MM.1S (cell line): ENCODE data around the gene EIPR1.

ENCODE experiments used
- DNase-seq: peaks from one replicate; pipeline ENCODE4 v3.0.0-alpha.2; 2015
- H2AFZ ChIP-seq: fragments of 300-600 bp; sonication (generic); 2 replicates; pipeline ENCODE4 v1.6.0; 2016; ENCODE audit warnings: antibody characterized with exemption, low read length
- H3F3A ChIP-seq: fragments of 300-600 bp; sonication (generic); 2 replicates; pipeline ENCODE4 v1.6.1; 2016; ENCODE audit warnings: mild to moderate bottlenecking, antibody characterized with exemption, low read length, moderate library complexity, mixed read lengths; ENCODE audit not compliant: insufficient read depth
- H3K27ac ChIP-seq: fragments of 300-600 bp; sonication (generic); 2 replicates; pipeline ENCODE4 v1.5.1; 2016; ENCODE audit warnings: mild to moderate bottlenecking, low read length
- H3K27me3 ChIP-seq: fragments of 300-600 bp; sonication (generic); replicated peaks from 2 replicates; pipeline ENCODE4 v1.6.0; 2016; ENCODE audit warnings: low read length; ENCODE audit not compliant: insufficient read depth
- H3K36me3 ChIP-seq: fragments of 300-600 bp; sonication (generic); replicated peaks from 2 replicates; pipeline ENCODE4 v1.6.1; 2016; ENCODE audit warnings: mild to moderate bottlenecking, low read length, mixed read lengths; ENCODE audit not compliant: insufficient read depth
- H3K4me1 ChIP-seq: fragments of 300-600 bp; sonication (generic); 2 replicates; pipeline ENCODE4 v1.6.1; 2016; ENCODE audit warnings: low read length, mixed read lengths
- H3K4me2 ChIP-seq: fragments of 300-600 bp; sonication (generic); 2 replicates; pipeline ENCODE4 v1.6.0; 2016; ENCODE audit warnings: low read depth, low read length
- H3K4me3 ChIP-seq: fragments of 300-600 bp; sonication (generic); 2 replicates; pipeline ENCODE4 v1.5.1; 2016; ENCODE audit warnings: low read length, mixed read lengths
- H3K79me2 ChIP-seq: fragments of 300-600 bp; sonication (generic); 2 replicates; pipeline ENCODE4 v1.6.1; 2016; ENCODE audit warnings: mixed run types, low read length, mixed read lengths
- H3K9ac ChIP-seq: fragments of 300-600 bp; sonication (generic); 2 replicates; pipeline ENCODE4 v1.6.1; 2016; ENCODE audit warnings: low read length, mixed read lengths
- H3K9me2 ChIP-seq: fragments of 300-600 bp; sonication (generic); replicated peaks from 2 replicates; pipeline ENCODE4 v1.6.1; 2016; ENCODE audit warnings: mild to moderate bottlenecking, low read length, mixed read lengths; ENCODE audit not compliant: insufficient read depth
- H3K9me3 ChIP-seq: fragments of 300-600 bp; sonication (generic); replicated peaks from 2 replicates; pipeline ENCODE4 v1.6.1; 2016; ENCODE audit warnings: mild to moderate bottlenecking, low read length, mixed read lengths; ENCODE audit not compliant: insufficient read depth
- H4K20me1 ChIP-seq: fragments of 300-600 bp; sonication (generic); 2 replicates; pipeline ENCODE4 v1.6.1; 2016; ENCODE audit warnings: mild to moderate bottlenecking, low read length, moderate library complexity, mixed read lengths; ENCODE audit not compliant: insufficient read depth
- EZH2 ChIP-seq: fragments of 300-600 bp; sonication (generic); optimal IDR thresholded peaks from 2 replicates; pipeline ENCODE3; 2017; ENCODE audit warnings: low read depth, mild to moderate bottlenecking, antibody characterized with exemption, low read length, mixed read lengths
- EZH2phosphoT487 ChIP-seq: fragments of 300-600 bp; sonication (generic); IDR thresholded peaks from 2 replicates; pipeline ENCODE4 v1.6.1; 2018; ENCODE audit warnings: antibody characterized with exemption, low read length
- TF ChIP-seq, protein P1 (sequence below): fragments of 300-600 bp; sonication (generic); IDR thresholded peaks from 2 replicates; pipeline ENCODE4 v1.5.1; 2016; ENCODE audit warnings: antibody characterized with exemption, low read length, mixed read lengths

The EIPR1 gene

DNA sequence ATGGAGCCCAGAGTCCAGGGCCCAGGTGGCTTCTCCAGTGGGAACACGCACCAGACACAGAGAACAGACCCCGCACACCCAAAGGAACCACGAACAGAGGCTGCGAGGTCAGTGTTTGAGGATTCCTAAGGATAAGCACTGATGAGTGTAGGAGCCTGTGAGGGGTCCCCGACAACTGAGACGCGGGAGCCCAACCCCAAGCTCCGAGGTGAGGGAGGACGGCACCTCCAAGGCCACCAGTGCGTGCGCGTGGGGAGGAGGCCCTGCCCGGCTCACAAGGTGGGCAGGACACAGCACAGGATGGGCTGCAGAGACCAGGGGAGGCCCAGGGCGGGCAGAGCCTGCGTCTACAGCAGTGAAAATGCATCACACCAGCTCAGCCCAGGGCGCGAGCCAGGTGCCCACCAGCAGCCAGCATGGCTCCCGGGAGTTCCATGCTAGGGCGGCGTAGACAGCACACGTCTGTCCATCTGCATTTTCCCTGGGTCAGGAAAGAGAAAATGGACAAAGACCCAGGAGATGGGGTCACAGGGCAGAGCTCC lies 189.1 kb downstream of the EIPR1 start:
- H3K4me3 ChIP-seq = no peak overlapping the region
- TF ChIP-seq EZH2phosphoT487 (no peak), EZH2 (no peak)
- TF ChIP-seq, protein P1, sequence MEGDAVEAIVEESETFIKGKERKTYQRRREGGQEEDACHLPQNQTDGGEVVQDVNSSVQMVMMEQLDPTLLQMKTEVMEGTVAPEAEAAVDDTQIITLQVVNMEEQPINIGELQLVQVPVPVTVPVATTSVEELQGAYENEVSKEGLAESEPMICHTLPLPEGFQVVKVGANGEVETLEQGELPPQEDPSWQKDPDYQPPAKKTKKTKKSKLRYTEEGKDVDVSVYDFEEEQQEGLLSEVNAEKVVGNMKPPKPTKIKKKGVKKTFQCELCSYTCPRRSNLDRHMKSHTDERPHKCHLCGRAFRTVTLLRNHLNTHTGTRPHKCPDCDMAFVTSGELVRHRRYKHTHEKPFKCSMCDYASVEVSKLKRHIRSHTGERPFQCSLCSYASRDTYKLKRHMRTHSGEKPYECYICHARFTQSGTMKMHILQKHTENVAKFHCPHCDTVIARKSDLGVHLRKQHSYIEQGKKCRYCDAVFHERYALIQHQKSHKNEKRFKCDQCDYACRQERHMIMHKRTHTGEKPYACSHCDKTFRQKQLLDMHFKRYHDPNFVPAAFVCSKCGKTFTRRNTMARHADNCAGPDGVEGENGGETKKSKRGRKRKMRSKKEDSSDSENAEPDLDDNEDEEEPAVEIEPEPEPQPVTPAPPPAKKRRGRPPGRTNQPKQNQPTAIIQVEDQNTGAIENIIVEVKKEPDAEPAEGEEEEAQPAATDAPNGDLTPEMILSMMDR = no peak
- no peak overlapping the region for H2AFZ ChIP-seq
- H3K9me2 ChIP-seq = no peaks in the 10 kb centered on the region
- no peaks in the 10 kb centered on the region for H3F3A ChIP-seq
- no peaks in the 10 kb centered on the region for H3K27me3 ChIP-seq
- H3K9me3 ChIP-seq = no peaks in the 10 kb centered on the region
- H3K9ac ChIP-seq = no peak overlapping the region
- H3K4me1 ChIP-seq = no peaks in the 10 kb centered on the region
- H3K36me3 ChIP-seq = no peaks in the 10 kb centered on the region
- no peak overlapping the region for H3K4me2 ChIP-seq
- H3K27ac ChIP-seq = no peak overlapping the region
- H3K79me2 ChIP-seq = no peaks in the 10 kb centered on the region
- no peaks in the 10 kb centered on the region for H4K20me1 ChIP-seq
- no peak for DNase-seq

DNA sequence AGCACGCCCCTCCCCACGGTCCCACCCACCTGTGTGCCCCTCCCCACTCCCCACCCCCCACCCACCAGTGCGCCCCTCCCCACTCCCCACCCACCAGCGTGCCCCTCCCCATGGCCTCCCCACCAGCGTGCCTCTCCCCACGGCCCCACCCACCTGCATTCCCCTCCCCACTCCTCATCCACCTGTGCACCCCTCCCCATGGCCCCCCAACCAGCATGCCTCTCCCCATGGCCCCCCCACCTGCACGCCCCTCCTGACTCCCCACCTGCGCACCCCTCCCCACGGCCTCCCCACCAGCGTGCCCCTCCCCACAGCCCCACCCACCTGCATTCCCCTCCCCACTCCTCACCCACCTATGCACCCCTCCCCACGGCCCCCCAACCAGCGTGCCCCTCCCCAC lies 190.2 kb downstream of the EIPR1 start:
- Histone ChIP-seq H3K36me3 (no peaks in the 10 kb centered on the region), H3F3A (no peaks in the 10 kb centered on the region), H3K27ac (no peak overlapping the region), H3K9me2 (no peaks in the 10 kb centered on the region), H4K20me1 (no peaks in the 10 kb centered on the region), H3K9me3 (no peaks in the 10 kb centered on the region), H2AFZ (no peak overlapping the region), H3K4me1 (no peaks in the 10 kb centered on the region), H3K79me2 (no peaks in the 10 kb centered on the region), H3K9ac (no peak overlapping the region), H3K27me3 (no peaks in the 10 kb centered on the region), H3K4me3 (no peak overlapping the region), H3K4me2 (no peak overlapping the region)
- TF ChIP-seq EZH2phosphoT487 = no peak
- no peak for TF ChIP-seq EZH2
- TF ChIP-seq, protein P1 = no peak
- DNase-seq = no peak

DNA sequence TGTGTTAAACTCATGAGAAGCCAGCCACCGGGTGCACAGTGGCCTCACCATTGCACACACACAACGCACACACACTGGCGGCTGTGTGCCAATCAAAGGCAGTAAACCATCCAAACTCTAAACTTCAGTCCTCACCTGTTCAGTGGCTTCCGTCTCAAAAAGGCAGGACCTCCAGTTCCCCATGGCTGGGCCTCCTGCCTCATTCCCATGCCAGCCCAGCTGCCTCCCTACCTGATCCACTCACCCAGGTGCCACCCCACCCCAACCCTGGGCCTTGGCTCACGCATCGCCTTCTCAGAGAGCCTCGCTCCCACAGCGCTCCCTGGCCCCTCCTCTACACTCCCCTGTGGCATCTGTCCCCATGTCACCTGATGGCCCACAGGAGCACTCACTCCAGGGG lies 190.9 kb downstream of the EIPR1 start:
- H3K9ac ChIP-seq = no peak overlapping the region
- H4K20me1 ChIP-seq = no peaks in the 10 kb centered on the region
- H3K9me2 ChIP-seq = no peaks in the 10 kb centered on the region
- H3K4me1 ChIP-seq = no peaks in the 10 kb centered on the region
- no peak overlapping the region for H3K4me2 ChIP-seq
- H3K79me2 ChIP-seq = no peaks in the 10 kb centered on the region
- no peaks in the 10 kb centered on the region for H3K9me3 ChIP-seq
- DNase-seq = no peak
- no peak overlapping the region for H3K4me3 ChIP-seq
- H2AFZ ChIP-seq = no peak overlapping the region
- no peaks in the 10 kb centered on the region for H3K36me3 ChIP-seq
- H3F3A ChIP-seq = no peaks in the 10 kb centered on the region
- H3K27me3 ChIP-seq = no peaks in the 10 kb centered on the region
- no peak overlapping the region for H3K27ac ChIP-seq
- TF ChIP-seq EZH2phosphoT487 = no peak
- TF ChIP-seq, protein P1 = no peak
- TF ChIP-seq EZH2 = no peak
